Amniotic epithelial cell (primary cell): ENCODE results near the gene AFAP1.

Source experiments
- DNase-seq: peaks from one replicate; pipeline ENCODE4 v3.0.0-alpha.2; 2010; ENCODE audit warnings: low read depth

The AFAP1 gene

GRCh38 chr4:7784131-7784870 lies 155.4 kb downstream of the AFAP1 start:
- DNase-seq, result no peak

- DNase-seq, result no peak
Measured at GRCh38 chr4:7783541-7783940, 156.1 kb downstream of the AFAP1 start.

- no peak for DNase-seq
Measured at GRCh38 chr4:7782783-7783182, 156.9 kb downstream of the AFAP1 start.

GRCh38 chr4:7781993-7782392 lies 157.7 kb downstream of the AFAP1 start:
- no peak for DNase-seq

- peak; percentile 85 for DNase-seq
Measured at GRCh38 chr4:7781366-7781765, 158.3 kb downstream of the AFAP1 start.

GRCh38 chr4:7780751-7781348 lies 158.8 kb downstream of the AFAP1 start:
- DNase-seq, result no peak

GRCh38 chr4:7779432-7779768 lies 160.3 kb downstream of the AFAP1 start:
- DNase-seq, result no peak

- DNase-seq, result no peak
Measured at GRCh38 chr4:7778510-7779431, 160.9 kb downstream of the AFAP1 start.

GRCh38 chr4:7777871-7778509 lies 161.7 kb downstream of the AFAP1 start:
- no peak for DNase-seq

GRCh38 chr4:7777017-7777710 lies 162.5 kb downstream of the AFAP1 start:
- no peak for DNase-seq

GRCh38 chr4:7775396-7775795 lies 164.3 kb downstream of the AFAP1 start:
- DNase-seq, result no peak

GRCh38 chr4:7774301-7775294 lies 165.1 kb downstream of the AFAP1 start:
- no peak for DNase-seq

GRCh38 chr4:7773401-7774180 lies 166.1 kb downstream of the AFAP1 start:
- no peak for DNase-seq

GRCh38 chr4:7772711-7773385 lies 166.8 kb downstream of the AFAP1 start:
- DNase-seq, result peak; percentile 78

- peak; percentile 35 for DNase-seq
Measured at GRCh38 chr4:7771541-7772507, 167.8 kb downstream of the AFAP1 start.

GRCh38 chr4:7771056-7771455 lies 168.6 kb downstream of the AFAP1 start:
- peak; percentile 37 for DNase-seq

- DNase-seq, result peak; percentile 18
Measured at GRCh38 chr4:7770224-7771050, 169.2 kb downstream of the AFAP1 start.
